GM18909 (cell line): ENCODE measurements around the gene GALNT3.

Experiments
- ATAC-seq: cut with Tn5 transposase; IDR thresholded peaks from one replicate; pipeline ENCODE4 v1.9.1; 2021; ENCODE audit warnings: mild to moderate bottlenecking; ENCODE audit not compliant: unreplicated experiment, poor library complexity

Gene GALNT3

DNA sequence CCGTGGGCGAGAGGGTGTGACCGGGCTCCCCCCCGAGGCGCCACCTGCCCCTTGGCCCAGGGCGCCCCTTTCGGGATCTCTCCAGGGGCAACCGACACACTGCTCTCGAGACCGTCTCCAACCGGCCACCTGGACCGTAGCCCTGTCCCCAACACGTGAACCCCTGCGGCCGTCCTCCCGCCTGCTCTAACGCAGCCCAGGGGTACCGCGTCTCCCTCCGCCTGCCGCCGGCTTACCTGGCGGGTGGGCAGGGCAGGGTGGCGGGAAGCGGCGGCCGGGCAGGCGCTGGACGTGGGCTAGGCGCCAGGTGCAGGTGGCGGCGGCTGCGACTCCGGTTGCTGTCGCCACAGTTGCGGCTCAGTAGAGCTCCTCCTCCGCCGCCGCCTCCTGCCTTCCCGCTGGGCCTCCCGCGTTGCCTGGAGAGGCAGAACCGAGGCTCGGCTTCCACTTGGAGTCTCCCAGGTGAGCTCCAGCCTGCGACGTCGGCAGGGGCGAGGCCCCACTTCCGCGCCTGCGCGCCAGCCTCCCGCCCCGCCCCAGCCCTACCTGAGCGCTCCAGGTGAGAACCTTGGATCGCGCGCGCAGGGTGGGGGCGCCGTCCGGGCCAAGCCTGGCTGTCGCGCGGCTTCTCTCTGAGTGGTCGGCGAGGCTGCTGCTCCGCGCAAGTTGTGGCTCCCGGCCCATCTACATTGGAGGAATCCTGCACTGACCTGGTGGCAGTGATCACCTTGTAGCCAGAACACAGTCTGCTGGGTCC, at the start of gene GALNT3:
GALNT3 (minus strand) TSS at position 469 of the 757 bp plus-strand sequence. CDS start 23,547 bp downstream, outside the sequence.
- peak; percentile 29 for ATAC-seq

DNA sequence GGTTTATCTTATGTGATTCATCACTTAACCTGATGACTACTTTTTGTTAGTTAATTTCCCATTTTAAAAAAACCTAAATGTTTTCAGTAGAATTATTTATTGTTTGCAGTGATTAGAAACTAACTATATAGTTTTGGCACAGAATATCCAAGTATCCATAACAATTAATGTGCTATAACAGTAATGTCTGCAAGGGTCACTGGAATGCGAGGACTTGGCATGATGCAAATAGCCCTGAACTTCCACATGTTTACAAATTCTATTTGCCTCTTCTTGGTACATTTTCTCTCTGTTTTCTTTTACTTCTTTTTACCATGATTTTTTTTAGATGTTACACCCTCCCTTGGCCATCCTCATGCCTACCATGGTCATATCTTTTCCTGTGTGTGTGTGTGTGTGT, 49.3 kb upstream of the GALNT3 start:
- ATAC-seq, result no peak

DNA sequence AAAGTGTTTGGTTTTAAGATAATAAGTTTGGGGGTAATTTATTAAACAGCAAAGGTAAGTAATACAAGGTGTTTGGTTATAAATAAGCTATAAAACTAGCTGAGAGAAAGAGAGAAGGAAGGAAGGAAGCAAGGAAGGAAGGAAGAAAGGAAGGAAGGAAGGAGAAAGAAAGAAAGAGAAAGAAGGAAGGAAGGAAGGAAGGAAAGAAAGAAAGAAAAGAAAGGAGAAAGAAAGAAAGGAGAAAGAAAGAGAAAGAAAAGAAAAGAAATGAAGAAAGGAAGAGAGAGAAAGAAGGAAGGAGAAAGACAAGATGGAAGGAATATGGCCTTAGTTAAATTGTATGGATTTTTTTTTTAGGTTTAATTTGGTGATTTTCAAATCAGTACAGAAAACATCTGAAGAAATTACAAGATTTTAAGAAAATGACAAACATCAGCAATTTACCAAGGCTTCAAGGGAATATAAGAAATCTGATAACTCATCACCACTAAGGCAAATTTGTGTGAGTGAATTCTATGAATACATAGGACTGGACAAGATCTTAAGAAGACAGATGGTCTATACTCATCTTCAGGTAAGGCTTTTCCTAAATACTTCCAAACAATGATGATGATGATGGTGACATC, 46.4 kb upstream of the GALNT3 start:
- no peak for ATAC-seq

DNA sequence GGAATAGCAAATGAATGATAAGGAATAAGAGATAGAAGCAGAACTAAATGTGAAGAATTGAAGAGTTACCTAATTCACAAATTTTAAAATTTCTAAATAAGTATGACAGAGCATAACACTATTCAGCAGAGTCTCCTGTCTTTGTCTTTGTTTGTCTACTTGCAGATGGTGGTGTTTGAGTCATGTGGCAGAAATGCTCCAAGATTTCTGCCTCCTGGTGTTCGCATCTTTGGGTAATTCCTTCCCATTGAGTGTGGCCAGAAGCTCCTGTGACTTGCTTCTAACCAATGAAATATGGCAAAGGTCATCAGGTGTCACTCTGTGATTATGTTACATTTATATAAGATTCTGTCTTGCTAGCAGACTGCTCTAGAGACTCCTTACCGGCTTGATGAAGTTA, 45.6 kb upstream of the GALNT3 start:
- ATAC-seq, result no peak

DNA sequence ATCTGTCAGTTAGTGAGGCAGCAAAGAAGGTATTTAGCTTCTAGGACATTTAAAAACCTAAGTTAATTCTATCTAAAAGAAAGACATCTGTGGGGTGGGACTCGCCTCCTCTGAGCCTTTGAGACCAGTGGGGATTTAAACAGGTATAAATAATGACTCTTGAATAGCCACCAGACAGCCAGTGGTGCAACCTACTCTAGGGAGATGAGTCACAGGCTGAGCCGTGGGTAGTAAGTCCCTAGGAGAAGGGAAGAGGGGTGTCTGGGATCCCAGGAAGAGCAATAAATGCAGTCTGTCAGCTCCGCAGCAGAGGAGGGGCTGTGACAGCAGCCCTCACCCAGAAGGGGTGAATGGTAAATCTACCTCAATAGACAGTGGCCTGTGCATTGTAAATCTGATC, 43.1 kb upstream of the GALNT3 start:
- ATAC-seq, result no peak

DNA sequence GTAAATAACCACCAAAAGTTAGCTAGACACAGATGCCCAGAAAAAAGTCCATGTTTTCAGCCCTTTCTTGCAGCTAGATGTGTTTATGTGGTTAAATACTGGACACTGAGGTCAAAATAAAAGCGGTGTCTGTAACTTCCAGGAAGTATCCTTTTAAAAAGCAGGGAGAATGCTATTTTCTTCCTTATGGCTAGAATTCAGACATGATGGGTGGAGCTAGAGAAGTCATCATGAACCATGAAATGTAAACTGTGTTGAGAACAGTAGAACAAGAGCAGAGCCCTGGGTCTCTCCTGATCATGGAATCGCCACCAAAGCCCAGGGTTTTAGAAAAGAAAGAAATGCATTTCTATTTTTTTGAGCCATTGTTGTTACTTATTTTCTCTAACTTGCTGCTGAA, 41.3 kb upstream of the GALNT3 start:
- no peak for ATAC-seq

DNA sequence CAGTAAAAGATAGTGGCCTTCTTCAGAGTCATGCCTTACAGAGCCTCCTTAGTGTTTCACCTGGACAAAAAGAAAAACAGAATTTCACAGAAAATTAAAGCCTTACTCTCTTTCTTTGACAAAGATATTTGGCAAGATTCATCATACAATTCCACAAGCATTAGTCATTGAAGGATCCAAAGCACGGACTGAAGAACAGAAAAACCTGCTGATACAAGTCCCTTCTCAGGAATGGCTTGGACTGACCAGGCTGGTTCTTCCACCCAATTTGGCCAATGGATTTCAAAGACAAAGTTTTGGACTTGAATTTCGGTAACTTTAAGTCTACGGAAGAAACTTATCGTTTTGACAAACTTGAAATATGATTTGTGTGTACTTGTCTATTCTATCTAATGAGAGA, 39.1 kb upstream of the GALNT3 start:
- no peak for ATAC-seq

DNA sequence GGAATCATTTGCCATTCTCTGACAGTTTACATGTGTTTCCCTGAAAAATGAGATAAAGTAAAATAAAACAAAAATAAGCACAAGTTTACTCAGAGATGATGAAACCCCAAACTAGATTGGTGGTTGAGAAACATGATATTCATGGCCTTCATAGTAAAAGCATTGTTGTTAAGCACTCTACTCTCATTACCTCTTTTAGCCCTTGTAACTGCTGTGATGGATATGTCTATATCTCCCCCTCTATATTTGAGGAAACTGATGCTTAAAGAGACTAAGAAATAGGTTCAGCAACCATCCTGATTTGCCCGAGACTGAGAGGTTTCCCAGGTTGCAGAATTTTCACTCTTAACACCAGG, 33.9 kb upstream of the GALNT3 start:
- no peak for ATAC-seq

DNA sequence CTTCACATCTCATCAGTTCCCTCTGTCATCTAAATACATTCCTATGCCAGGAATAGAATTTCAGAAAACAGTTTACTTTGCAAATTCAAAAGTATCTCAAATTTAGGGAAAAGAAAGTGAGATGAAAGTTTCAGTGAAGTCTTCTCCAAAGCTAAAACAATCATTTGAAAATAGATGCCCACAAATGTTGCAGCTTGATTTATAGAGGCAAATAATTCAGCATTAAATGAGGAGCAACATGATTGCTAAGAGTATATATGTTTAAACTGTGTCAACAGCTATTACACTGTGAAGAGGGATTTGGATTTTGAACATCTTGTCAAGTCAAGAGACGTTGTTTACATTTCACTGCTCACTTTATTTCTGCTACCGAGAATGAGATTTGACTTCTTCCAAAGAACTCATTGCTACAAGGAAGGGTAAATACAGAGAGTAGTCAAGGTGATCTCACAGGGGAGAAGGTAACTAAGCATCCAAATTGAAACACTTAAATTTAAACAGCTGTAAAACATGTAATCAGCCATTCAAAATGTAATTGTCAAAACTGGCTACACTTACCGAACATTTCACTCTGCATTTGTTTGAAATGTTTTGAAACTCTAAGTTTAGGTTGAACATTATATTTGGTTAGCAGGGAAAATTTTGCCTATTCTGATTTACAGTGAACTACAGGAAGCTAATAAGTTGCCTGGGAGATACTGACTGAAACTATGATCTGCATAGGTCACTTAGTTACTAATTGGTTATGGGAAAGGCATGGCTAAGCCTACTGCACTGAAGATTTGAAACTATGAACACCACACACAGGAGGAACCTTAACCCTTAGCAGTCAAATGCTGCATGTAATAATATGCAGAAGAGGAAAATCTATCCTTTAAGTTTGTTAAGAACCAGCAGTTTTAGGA, 33.2 kb upstream of the GALNT3 start:
- ATAC-seq, result peak; percentile 81

DNA sequence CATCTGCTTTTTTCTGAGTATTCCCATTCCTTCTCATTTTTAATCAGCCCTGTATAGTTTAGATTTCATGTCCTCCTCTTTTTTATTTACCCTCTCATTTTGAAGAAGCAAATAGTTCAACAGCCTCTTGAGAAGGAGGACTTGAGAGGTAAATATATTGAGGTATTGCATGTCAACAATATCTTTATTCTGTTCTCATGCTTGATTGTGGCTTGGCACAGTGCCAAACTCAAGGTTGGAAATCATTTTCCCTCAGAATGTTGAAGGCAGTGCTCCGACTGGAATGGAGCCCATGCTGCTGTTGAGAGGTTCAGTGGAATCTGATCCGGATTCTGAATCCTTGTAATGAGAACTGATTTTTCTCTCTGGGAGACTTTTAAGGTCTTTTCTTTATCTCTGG, 31.0 kb upstream of the GALNT3 start:
- ATAC-seq, result no peak

DNA sequence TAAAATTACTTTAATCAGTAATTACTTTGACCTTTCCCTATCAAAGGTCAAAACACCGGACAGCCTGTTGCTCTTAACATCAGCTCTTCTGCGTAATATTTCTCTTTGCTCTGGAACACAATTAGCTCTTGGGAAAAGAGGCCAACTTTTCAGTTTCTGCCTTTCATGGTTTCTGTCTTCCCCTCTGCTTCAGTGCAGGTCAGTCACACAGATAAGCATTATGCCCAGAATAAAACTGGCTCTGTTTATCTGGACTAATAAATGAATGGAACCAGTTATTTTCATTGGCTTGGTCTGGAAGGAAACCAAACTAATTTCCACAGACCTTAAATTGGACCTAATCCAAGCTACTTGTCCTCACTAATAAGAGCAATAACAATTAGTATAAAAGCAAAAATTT, 26.2 kb upstream of the GALNT3 start:
- no peak for ATAC-seq

DNA sequence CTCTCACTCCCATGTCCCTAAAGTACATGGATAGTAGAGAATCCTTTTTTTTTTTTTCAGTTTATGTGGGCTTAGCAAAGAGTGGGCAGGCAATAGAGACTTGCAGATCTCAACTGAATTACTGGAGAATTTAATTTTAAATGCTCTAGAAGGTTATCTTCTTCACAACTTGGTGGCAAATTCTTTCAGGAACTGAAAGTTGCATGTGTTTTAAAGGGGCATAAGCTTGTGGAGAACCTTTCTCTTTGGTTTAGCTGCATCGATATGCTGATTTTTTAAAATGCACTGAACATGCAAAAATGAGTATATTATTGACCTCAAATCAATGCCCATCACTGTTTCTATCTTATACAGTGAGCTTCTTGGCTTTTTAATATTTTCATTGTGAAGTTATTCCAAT, 24.9 kb upstream of the GALNT3 start:
- ATAC-seq, result no peak

DNA sequence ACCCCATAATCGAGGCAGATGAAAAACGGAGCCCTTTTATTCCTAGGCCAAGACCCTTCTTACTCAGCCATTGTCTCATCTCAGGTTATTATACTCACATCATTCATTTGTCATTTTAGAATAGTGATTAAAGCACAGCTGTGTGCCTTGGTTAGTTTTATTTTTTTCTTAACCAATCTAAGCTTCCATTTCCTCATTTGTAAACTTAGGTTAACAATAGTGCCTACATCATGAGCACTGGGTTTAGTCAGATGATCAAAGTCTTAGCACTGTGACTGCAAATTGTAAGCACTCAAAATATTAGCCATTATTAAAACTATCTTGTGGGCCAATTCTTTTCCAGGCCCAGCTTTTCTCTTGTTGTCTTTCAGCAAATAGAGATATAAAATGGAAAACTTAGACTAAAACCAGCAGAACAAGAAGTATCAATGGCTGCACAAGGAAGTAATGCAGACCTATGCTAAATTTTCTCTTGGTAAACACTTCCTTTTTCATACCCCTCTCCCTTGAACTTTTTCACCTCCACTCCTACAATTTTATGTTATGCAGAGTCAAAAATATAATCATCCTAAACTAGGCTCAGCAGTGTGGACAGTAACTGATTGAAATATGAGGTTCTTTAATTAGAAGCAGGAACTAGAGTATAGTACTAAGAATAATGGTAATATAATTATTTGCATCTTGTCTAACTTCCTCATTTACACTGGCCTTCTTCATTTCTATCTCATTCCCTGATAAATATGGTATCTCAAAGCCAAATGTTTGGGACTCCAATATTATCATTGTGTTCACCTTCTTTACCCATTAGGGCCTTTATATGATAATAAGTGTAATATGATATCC, 21.5 kb upstream of the GALNT3 start:
- ATAC-seq, result peak; percentile 61

DNA sequence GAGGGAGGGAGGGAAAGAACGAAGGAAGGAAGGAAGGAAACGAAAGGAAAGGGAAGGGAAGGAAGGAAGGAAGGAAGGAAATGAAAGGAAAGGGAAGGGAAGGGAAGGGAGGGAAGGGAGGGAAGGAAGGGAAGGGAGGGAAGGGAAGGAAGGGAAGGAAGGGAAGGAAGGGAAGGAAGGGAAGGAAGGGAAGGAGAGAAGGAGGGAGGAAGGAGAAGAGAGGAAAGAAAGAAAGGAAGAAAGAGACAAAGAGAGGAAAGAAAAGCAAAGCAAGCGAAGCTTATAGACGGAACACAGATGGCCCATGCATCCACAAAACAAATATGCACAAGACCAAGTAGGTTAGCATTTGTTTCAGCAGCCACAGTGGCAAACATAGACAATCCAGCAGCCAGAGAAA, 20.4 kb upstream of the GALNT3 start:
- no peak for ATAC-seq

DNA sequence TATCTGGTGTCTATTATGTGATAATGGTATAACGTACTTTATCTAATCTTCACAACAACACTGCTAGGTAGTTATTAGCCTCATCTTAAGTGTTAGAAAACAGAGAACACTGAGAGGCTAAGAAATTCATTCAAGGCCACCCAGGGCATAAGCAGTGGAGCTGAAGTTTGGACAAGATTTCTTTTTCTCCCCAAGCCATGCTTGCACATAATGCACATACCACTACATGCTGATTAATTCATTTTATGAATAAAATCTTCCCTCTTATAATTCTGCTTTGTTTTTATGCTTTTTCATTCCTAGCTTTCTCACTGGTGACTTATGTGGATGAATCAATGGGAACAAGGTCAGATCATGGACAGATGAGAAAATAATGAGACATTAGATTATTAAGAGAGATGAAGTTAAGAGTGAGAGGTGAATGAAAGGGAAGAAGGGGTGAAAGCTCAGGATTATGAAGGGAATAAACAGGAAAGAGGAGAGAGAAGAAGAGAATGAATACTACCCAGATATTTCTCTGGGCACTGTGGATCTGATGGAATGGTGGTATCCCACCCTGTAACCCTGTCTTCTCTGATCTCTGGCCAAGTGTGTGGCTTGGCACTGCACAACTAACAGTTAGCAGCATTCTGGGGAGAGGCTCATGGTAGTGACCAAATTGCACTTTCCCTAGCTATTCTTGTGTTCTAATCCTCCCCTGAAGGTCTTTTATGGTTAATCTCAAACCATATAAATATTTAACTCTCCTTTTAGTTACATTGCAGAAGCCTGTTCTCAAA, 17.7 kb upstream of the GALNT3 start:
- no peak for ATAC-seq

DNA sequence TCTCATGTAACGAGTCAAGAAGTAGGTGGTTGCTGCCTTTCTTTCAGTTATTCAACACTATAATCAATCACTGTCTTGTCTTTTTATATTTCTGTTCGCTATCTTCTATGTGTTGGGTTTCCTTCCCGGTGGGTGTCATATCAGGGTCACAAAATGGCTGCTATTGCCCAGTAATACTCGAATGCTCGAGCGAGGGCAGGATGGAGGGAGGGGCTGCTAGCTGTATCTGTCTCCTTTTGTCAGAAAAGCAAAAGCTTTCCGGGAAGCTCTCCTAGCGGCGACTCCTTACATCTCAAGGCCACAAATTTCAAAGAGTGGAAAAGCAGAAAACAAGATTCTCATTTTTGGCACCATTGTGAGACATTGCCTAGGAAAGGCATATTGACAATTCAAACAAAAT, 16.4 kb upstream of the GALNT3 start:
- ATAC-seq, result no peak

DNA sequence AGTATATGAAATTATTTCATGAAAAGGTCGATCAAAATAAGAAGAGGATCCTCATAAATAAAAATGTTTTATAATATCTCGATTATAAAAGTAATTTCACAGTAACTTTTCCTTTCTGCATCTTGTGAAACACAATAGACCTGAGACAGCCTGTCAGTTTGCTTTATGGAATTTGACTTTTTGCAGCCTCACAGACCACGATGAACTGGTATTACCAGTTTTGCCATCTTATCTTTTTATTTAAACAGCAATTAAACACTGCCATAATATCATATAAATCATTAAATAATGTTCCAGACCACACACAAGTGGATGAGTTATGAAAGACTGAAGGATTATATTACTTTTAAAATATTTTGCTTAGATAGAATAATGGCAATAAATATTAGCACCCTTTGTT, 10.7 kb upstream of the GALNT3 start:
- ATAC-seq, result no peak

DNA sequence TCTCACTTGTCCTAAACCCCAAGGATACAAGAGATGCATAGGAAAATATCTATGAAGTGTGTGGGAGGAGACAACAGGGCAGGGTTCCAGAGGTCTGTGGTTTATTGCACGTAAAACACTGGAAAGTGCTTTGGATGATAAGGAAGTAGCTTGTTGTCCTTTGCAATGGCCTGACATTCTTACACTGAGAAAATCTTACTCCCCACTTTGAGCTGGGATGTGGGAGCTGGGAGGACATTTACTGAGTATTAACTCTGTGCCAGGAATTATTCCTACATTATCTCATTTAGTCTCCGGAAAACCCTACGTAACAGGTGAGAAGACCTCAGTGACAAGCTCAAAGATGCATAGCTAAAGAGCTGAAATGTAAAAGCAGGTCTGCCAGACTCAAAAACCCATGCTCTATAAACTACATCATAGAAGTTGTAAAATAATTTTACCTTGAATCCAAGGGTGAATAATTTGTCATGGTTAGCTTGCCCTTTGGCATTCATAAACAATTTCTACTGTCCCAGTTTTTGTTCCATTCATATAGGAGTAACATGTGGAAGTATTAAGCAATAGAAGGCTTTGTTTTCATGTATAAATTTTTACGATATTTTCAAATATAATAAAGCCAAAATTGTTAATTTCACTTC, 9.2 kb upstream of the GALNT3 start:
- ATAC-seq, result no peak

DNA sequence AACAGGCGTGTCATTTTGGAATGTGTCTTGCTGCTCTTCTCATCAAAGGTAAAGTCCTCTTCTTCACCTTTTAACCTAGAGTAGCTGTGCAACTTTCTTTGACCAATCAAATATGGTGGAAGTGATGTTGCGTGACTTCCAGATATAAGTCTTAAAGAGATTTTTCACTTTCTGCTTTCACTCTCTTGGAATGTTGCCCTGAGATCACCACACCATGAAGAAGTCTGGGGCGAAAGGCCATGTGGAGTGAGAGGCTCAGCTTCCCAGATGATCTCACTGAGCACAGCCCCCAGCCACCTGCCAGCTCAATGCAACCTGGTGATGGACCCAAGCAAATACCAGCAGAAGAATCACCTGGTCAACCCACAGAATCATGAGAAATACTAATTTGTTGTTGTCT, 7.1 kb upstream of the GALNT3 start:
- ATAC-seq, result no peak
